GM19324 (cell line): ENCODE measurements around the gene ATP1A3.
"Not testable (repeated sequence)": the region's sequence is repeated elsewhere in the genome, so short reads cannot be mapped to it uniquely, and the experiment has no call there.

Experiments
- ATAC-seq: cut with Tn5 transposase; IDR thresholded peaks from one replicate; pipeline ENCODE4 v1.9.1; 2021; ENCODE audit warnings: mild to moderate bottlenecking, moderate library complexity; ENCODE audit not compliant: unreplicated experiment, low FRiP score

The ATP1A3 gene

DNA sequence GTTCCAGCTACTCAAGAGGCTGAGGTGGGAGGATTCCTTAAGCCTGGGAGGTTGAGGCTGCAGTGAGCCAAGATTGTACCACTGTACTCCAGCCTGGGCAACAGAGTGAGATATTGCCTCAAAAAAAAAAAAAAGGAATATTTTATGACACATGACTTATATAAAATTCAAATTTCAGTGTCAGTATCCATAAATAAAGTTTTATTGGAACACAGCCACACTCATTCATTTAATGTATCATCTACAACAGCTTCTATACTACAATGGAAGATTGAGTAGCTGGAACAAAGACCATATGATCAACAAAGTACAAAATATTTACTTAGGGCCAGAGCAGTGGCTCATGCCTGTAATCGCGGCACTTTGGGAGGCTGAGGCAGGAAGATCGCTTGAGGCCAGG is 18.7 kb upstream of the ATP1A3 start:
- not testable (repeated sequence) for ATAC-seq

DNA sequence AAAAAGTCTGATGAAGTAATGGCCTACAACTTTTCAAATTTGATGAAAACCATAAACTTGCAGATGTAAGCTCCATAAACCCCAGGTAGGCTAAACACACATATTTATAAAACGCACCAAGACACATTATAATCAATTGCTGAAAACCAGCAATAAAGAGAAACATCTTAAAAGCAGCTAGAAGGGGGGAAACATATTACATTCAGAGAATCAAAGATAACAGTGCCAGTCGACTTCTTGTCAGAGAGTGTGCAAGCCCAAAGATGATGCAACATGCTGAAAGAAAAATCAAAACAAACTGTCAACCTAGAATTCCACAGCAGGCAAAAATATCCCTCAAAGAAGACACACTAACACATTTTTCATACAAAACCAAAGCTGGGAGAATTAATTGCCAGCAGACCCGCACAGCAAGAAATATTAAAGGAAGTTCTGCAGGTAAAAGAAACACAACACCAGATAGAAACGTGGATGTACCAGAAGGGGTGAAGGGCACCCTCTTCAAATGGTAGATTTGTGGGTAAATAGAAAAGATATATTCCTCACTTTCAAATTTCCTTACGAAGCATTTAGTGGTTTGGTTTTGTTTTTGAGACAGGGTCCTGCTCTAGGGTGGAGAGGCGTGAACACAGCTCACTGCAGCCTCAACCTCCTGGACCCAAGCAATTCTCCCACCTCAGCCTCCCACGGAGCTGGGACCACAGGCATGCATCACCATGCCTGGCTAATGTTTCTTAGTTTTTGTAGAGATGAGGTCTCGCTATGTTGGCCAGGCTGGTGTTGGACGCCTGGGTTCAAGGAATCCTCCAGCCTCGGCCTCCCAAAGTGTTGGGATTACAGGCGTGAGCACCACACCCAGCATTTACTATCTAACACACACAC is 16.5 kb upstream of the ATP1A3 start:
- ATAC-seq = no peak

DNA sequence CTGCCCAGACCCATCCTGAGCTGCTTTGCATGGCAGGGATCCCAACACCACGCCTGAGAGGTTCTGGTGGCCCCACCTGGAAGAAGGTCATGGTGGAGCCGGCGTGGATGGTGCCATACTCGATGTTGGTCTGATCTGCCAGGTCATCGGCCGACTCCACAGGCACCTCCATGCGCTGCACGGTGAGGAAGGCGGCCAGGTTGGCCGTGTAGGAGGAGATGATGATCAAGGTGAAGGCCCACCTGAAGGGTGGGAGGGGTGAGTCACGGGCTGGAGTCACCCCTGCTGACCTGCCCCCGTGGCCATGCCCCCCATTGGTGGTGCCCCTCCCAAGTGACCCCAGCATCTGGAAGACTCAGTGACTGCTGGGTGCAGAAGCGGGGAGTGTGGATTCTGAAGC is 12.5 kb upstream of the ATP1A3 start:
- ATAC-seq = no peak

DNA sequence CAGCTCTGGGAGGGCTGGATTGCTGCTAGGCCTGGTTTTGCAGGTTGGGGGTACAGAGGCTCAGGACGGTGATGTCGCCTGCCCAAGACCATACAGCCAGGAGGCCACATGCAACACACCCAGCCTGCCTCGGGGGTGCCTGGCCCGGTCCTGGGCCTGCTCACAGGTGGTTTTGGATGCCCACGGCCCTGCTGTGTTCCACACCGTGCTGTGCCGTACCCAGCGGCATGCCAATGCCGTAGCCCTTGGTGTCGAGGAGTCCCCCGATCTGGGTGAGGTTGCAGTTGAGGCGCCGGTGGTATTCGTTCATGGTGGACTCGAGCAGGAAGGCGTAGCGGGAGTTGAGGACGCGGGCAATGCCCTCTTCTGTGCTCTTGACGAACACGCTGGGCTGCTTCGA is 11.5 kb upstream of the ATP1A3 start:
- no peak for ATAC-seq

DNA sequence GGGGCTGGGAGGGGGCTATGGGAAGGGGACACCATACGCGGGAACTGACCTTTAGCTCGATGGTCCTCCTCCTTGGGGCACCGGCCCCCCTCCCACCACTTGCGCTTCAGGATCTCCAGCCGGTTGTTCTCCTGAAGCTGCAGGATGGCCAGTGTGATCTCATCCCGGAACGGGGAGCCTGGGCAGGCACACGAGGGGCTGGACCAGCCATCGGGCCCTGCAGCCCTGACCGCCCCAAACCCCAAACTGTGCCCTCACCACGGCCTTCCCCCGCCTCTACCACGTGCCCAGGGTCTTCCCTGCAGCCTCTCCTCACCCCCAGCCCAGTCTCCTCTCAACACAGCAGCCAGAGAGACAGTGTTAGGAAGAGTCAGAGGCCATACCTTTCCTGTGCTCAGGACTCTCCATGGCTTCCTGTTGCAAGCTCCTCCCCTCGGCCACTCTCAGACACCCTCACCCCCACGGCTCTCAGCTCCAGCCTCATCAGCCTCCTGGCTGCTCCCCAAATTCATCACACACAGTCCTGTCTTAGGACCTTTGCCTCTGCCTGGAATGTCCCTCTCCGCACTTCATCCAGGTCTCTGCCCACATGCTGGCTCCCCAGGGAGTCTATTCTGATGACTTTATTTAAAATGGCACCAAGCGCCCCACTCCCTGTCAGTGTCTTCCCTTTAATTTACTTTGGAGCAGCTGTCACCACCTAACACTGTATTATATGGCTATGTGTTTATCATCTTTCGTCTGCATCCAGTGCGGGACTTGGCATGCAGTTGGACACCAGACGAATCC is 9.7 kb upstream of the ATP1A3 start:
- ATAC-seq = no peak

- no peak for ATAC-seq
These were observed 5.8 kb upstream of the ATP1A3 start for GRCh38 chr19:41999878-42000208.

- no peak for ATAC-seq
These were observed 5.2 kb upstream of the ATP1A3 start for GRCh38 chr19:41999071-41999877.

DNA sequence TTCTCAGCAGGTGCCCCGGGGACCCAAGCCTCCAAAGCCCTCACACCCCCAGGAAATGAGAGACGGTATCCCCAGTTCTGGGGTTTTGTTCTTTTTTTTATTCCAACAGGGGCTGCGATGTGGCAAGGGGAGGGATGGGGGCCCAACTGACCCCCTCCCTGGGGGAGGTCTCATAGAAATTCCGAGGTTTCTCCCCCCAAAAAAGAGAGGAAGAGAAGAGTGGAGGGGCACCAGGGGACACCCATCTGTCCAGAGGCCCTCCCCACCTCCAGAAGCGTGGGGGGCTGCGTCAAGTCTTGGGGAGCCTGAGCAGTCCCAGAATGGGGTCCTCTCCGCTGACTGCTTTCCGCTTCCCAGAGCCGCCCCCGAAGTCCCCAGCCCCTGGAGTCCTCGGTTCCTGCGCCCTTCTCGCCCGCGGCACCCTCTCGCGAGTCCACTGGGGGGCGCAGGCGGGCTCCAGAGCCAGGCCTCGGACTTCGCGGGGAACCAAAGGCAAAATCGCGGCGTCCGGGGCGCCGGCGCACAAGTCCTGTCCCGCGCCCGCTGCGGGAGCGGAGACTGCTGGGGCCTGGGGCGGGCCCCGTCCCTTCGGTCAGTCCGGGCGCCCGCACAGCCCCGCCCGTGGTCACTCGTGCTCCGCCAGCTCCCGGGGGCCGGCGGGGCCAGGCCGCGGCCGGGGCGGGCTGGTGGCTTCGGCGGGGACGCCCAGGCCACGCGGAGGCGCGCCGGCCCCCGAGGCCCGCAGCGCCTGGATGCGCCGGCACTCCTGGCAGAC is 4.4 kb upstream of the ATP1A3 start:
- ATAC-seq = no peak

DNA sequence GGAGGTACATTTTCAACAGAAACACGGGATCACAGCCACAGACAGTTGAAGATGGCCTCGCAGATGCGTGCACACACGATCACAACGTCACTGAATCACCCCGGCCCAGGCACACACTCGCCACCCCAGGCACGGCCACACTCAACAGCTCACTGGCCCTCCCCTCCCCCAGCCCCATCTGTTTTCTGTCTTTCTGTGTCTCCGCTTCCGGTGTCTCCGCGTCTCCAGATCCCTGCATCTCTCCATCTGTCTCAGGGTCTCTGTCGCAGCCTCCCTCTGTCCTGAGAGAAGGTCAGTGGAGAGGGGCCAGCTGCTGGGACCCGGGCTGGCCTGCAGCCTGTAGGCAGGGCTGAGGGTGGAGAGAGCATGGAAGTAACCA is 3.8 kb upstream of the ATP1A3 start:
- no peak for ATAC-seq

- ATAC-seq = no peak
These were observed 3.3 kb upstream of the ATP1A3 start for GRCh38 chr19:41997121-41997850.

GRCh38 chr19:41995959-41996797 is 2.1 kb upstream of the ATP1A3 start:
- ATAC-seq = no peak

DNA sequence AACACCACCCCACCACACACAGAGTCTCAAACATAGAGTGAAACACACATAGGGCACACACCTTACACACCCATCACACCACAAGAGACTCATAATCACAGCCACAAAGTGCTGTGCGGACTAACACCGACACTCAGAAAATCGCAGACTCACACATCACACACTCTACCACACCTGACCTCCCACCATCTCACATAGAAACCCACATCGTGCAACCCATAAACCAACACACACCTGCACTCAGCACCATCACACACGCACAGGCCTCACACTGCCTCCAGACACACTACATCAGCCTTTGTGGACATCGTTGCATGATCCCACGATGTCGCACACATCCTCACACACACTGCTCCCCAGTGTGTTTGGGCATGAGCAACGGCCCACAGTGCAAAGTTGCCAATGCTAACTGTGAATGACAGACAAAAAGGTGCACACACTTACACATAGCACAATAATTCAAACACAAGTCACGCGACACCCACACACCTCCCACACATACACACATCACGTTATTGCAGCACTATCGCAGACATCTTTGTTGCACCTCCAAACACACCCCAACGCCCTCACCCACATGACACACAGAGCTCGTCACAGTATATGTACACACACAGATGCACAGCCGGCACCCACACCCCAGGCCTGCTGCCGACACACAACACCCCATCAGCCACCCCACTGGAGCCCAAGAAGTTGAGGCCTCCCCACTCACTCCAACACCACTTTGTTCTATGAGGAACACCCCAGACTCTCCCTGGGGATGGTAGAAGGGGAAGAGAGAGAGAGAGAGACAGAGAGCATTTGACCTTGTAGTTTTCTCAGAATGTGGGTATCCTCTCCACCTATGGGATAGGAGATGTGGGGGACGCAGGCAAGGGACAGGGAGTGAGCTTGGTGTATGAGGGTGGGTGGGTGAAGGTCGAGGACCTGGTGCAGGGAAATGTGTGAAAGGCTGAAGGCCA is 1.2 kb upstream of the ATP1A3 start:
- no peak for ATAC-seq

- no peak for ATAC-seq
These were observed 516 bp upstream of the ATP1A3 start for GRCh38 chr19:41994521-41994971.

GRCh38 chr19:41991925-41992569 is 2.0 kb downstream of the ATP1A3 start:
- not testable (repeated sequence) for ATAC-seq

DNA sequence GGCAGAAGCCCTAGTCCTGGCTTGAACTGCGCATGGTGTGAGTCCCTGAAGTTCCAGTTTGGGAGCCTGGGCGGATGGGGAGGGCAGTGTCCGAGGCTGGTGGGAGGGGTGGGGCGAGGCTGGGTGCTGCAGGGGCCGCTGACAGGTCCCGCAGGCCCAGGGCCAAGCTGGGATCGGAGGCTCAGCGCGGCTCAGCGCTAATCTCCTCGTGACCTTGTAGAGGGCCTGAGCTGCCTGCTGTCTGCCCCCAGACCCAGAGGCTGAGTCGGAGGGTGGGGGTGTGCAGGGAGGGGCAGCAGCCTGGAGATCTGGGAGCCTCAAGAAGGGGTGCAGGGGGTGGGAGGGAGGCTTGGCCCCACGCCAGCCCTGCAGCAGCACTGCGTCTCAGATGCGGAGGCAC is 3.0 kb downstream of the ATP1A3 start:
- ATAC-seq = no peak

GRCh38 chr19:41990615-41991014 is 3.4 kb downstream of the ATP1A3 start:
- ATAC-seq = no peak

- ATAC-seq = no peak
These were observed 4.0 kb downstream of the ATP1A3 start for GRCh38 chr19:41990028-41990427.
